HFFc6 (cell line): ENCODE measurements around the gene ZBTB37. TPM values are rescaled to one million over a fixed set of nuclear protein-coding genes. Genes with fewer than 3 reads are reported as not detected.

Source experiments
- DNase-seq: peaks from one replicate; pipeline ENCODE4 v3.0.0-alpha.2; 2018
- H3K27ac Mint-ChIP-seq: 2 replicates; pipeline ENCODE4 v1.8.0; 2020; ENCODE audit warnings: mild to moderate bottlenecking, mixed read lengths
- H3K27me3 Mint-ChIP-seq: 2 replicates; pipeline ENCODE4 v1.8.0; 2021; ENCODE audit warnings: mild to moderate bottlenecking, moderate library complexity, mixed read lengths; ENCODE audit not compliant: insufficient read depth
- H3K36me3 Mint-ChIP-seq: 2 replicates; pipeline ENCODE4 v1.8.0; 2021; ENCODE audit warnings: low read depth, mixed read lengths
- H3K4me1 Mint-ChIP-seq: 2 replicates; pipeline ENCODE4 v1.8.0; 2020; ENCODE audit warnings: low read depth, mixed read lengths
- H3K4me3 Mint-ChIP-seq: 2 replicates; pipeline ENCODE4 v1.8.0; 2020; ENCODE audit warnings: mild to moderate bottlenecking, moderate library complexity, mixed read lengths
- H3K9me3 Mint-ChIP-seq: 2 replicates; pipeline ENCODE4 v1.8.0; 2020; ENCODE audit warnings: mild to moderate bottlenecking, mixed read lengths
- CTCF ChIP-seq: fragments of 200-600 bp; sonication (generic); IDR thresholded peaks from 2 replicates; pipeline ENCODE4 v1.5.0; 2021; ENCODE audit warnings: antibody characterized with exemption, mild to moderate bottlenecking
- total RNA-seq, 6 experiments: library from RNA; stranded (reverse); fragmentation: NEBNext Ultra II Directional; extraction: Animal tissue kit (Norgen Biotek cat#: 25700); gene quantifications; 2 replicates in 1 of 6; 3 replicates in 5 of 6; pipeline ENCODE4 v1.2.3, GENCODE V29; 2021

The ZBTB37 gene
- total RNA-seq, 6 experiments from 2014 or later: 4.9 to 6.6 (median 6.0) TPM

GRCh38 chr1:173862769-173863223 lies 5.4 kb upstream of the ZBTB37 start:
- peak overlapping the region; percentile 17; the same call in 1 of the 2 replicates for H3K4me3 Mint-ChIP-seq

GRCh38 chr1:173863224-173864161 lies 4.7 kb upstream of the ZBTB37 start:
- peak overlapping the region; percentile 99 for H3K4me3 Mint-ChIP-seq
- peak overlapping the region; percentile 97 for H3K27ac Mint-ChIP-seq
- H3K4me1 Mint-ChIP-seq: peaks cover 34% of the 10 kb centered on the region
- no peak for DNase-seq
- H3K27me3 Mint-ChIP-seq: peaks cover 28% of the 10 kb centered on the region
- peaks cover 18% of the 10 kb centered on the region for H3K9me3 Mint-ChIP-seq
- H3K36me3 Mint-ChIP-seq: peaks cover 52% of the 10 kb centered on the region
- no peak for TF ChIP-seq CTCF

More at GRCh38 chr1:173862769-173863223, 5.4 kb upstream of the ZBTB37 start:
- Mint-ChIP-seq H3K36me3 (peaks cover 55% of the 10 kb centered on the region), H3K27me3 (peaks cover 25% of the 10 kb centered on the region), H3K27ac (peak overlapping the region; percentile 97), H3K9me3 (peaks cover 16% of the 10 kb centered on the region), H3K4me1 (peaks cover 38% of the 10 kb centered on the region)
- no peak for DNase-seq
- no peak for TF ChIP-seq CTCF

- Mint-ChIP-seq H3K36me3 (peaks cover 52% of the 10 kb centered on the region), H3K4me1 (peaks cover 40% of the 10 kb centered on the region), H3K27ac (peak overlapping the region; percentile 97), H3K9me3 (peaks cover 18% of the 10 kb centered on the region), H3K27me3 (peaks cover 28% of the 10 kb centered on the region), H3K4me3 (peak overlapping the region; percentile 99)
- no peak for TF ChIP-seq CTCF
- no peak for DNase-seq
Measured at GRCh38 chr1:173864179-173864867, 3.9 kb upstream of the ZBTB37 start.

GRCh38 chr1:173865468-173866164 lies 2.6 kb upstream of the ZBTB37 start:
- H3K27ac Mint-ChIP-seq: peak overlapping the region; percentile 97
- H3K4me3 Mint-ChIP-seq: peak overlapping the region; percentile 99
- no peak for DNase-seq
- peaks cover 57% of the 10 kb centered on the region for H3K36me3 Mint-ChIP-seq
- peaks cover 18% of the 10 kb centered on the region for H3K9me3 Mint-ChIP-seq
- H3K27me3 Mint-ChIP-seq: peaks cover 26% of the 10 kb centered on the region
- peaks cover 53% of the 10 kb centered on the region for H3K4me1 Mint-ChIP-seq
- no peak for TF ChIP-seq CTCF

GRCh38 chr1:173866413-173867115 lies 1.6 kb upstream of the ZBTB37 start:
- no peak for TF ChIP-seq CTCF
- DNase-seq: no peak
- Mint-ChIP-seq H3K27ac (peak overlapping the region; percentile 97), H3K36me3 (peaks cover 64% of the 10 kb centered on the region), H3K4me1 (peaks cover 60% of the 10 kb centered on the region), H3K27me3 (peaks cover 26% of the 10 kb centered on the region), H3K9me3 (peaks cover 18% of the 10 kb centered on the region), H3K4me3 (peak overlapping the region; percentile 99)
